Heart left ventricle (tissue), 13 donors: ENCODE measurements around the gene ZMIZ2.

Source experiments
- CTCF ChIP-seq, 12 donors: fragments of 200-600 bp; sonication (generic) in 4 of 12; IDR thresholded peaks; one replicate each; pipeline versions ENCODE4 v1.5.0 to v1.8.0; 2018 to 2022; ENCODE audit warnings: antibody characterized with exemption in 12 of 12, mild to moderate bottlenecking in 5 of 12
- POLR2A ChIP-seq, 2 donors: fragments of 450-650 bp; IDR thresholded peaks; one replicate each; pipeline ENCODE4 v1.6.1; 2017; ENCODE audit warnings: antibody characterized with exemption in 2 of 2, mild to moderate bottlenecking in 2 of 2, moderate library complexity in 2 of 2
- donor health status: ischemic (EF 13 %, LVEDD 7.1; RV severe dilation, severe dysfunction).
- donor health status: DM: no; HTN: yes; CAD: no.
- donor health status: DM: no; HTN: no; CAD: no.
- donor health status: ischemic (EF 25% LVEDD 6.9; RV normal size, moderate dysfunction).
- donor health status: ischemic (EF 25% LVEDD 5.7; RV mildly dilated, moderate dysfunction).
- donor health status: ischemic (EF 35%, LVEDD 5.7; RV mildly dilated, moderate dysfunction).
- donor health status: nonischemic (EF 11% LVEDD 7.7; RV severe dilation, severe dysfunction).
- donor health status: DM: yes; HTN: yes; CAD: no.
- donor health status: PGD.
- donor health status: ischemic (EF 29% LVEDD 5.4; RV normal size, mild dysfunction).
- donor health status: nonischemic (EF 23%, LVEDD 6.1; RV moderate dilation, normal function).

GRCh38 chr7:44735403-44736165 lies 13.1 kb upstream of the ZMIZ2 start:
- no peak for TF ChIP-seq CTCF (IDR thresholded peaks at IDR 0.05)
- no peak for TF ChIP-seq POLR2A (IDR thresholded peaks at IDR 0.05)
